GM12878 (cell line): ENCODE results near the gene ROPN1B. TPM values are rescaled to one million over a fixed set of nuclear protein-coding genes. Genes with fewer than 3 reads are reported as not detected.

Experiments
- ATAC-seq: fragments of 200-7000 bp; cut with Tn5 transposase; 3 replicates; pipeline ENCODE4 v1.9.1; 2020; ENCODE audit warnings: mild to moderate bottlenecking, moderate library complexity
- BruUV-seq: library from RNA; stranded (reverse); fragments of 400-500 nt; replicated peaks from 2 replicates; lab custom pipeline; 2021; lab: Mats Ljungman, UMichigan
- CTCF ChIA-PET: fragments of 300-600 bp; sonication (Branson Sonifier 250); formaldehyde crosslinking; extraction: SDS; loops from one replicate; lab custom pipeline; 2021; ENCODE audit warnings: inconsistent platforms; lab: Yijun Ruan, JAX
- POLR2A ChIA-PET: fragments of 350-600 bp; formaldehyde crosslinking; extraction: SDS; loops from one replicate; lab custom pipeline; 2021; ENCODE audit warnings: inconsistent platforms; lab: Charles Lee
- RAD21 ChIA-PET: fragments of 300-600 bp; sonication (Branson Sonifier 250); formaldehyde crosslinking; loops from one replicate; lab custom pipeline; 2023; ENCODE audit warnings: antibody characterized with exemption; ENCODE audit not compliant: unreplicated experiment; lab: Charles Lee
- SMC1A ChIA-PET: fragments of 300-600 bp; sonication (Branson Sonifier 250); formaldehyde crosslinking; loops from one replicate; lab custom pipeline; 2023; ENCODE audit not compliant: unreplicated experiment, uncharacterized antibody; lab: Charles Lee
- DNase-seq: peaks from one replicate; pipeline ENCODE4 v3.0.0-alpha.2; 2011; ENCODE audit warnings: low read depth, low spot score
- FAIRE-seq: peaks from 3 replicates; lab custom pipeline; 2011; peaks lifted over from hg19 to GRCh38; lab: Jason Lieb, UNC
- H2AFZ ChIP-seq: 2 replicates; pipeline ENCODE4 v1.6.0; 2011; ENCODE audit warnings: low read depth, low read length, control low read depth; ENCODE audit not compliant: control insufficient read depth
- H3K27ac ChIP-seq: 2 replicates; pipeline ENCODE4 v1.5.1; 2011; ENCODE audit warnings: control low read depth; ENCODE audit not compliant: control insufficient read depth, insufficient read depth
- H3K27me3 ChIP-seq, 2 experiments: replicated peaks in 1 of 2; 2 replicates each; pipeline versions ENCODE4 v1.6.0 to v1.6.1; 2011; ENCODE audit warnings: low read length in 1 of 2; ENCODE audit not compliant: control insufficient read depth in 2 of 2, insufficient read depth in 2 of 2
- H3K36me3 ChIP-seq, 2 experiments: 2 replicates each; pipeline ENCODE4 v1.5.1; 2011; ENCODE audit warnings: low read length in 1 of 2; ENCODE audit not compliant: control insufficient read depth in 2 of 2, insufficient read depth in 2 of 2
- H3K4me1 ChIP-seq: 2 replicates; pipeline ENCODE4 v1.6.1; 2011; ENCODE audit warnings: mild to moderate bottlenecking, low read length, moderate library complexity, mixed read lengths; ENCODE audit not compliant: control insufficient read depth, insufficient read depth
- H3K4me2 ChIP-seq: 2 replicates; pipeline ENCODE4 v1.6.0; 2011; ENCODE audit warnings: control low read depth; ENCODE audit not compliant: control insufficient read depth, insufficient read depth
- H3K4me3 ChIP-seq: fragments of 200-600 bp; sonication (generic); 2 replicates; pipeline ENCODE4 v1.5.1; 2016
- H3K79me2 ChIP-seq: 2 replicates; pipeline ENCODE4 v1.6.0; 2011; ENCODE audit warnings: low read length; ENCODE audit not compliant: control insufficient read depth, insufficient read depth
- H3K9ac ChIP-seq: 2 replicates; pipeline ENCODE4 v1.8.0; 2011; ENCODE audit warnings: low read length, control low read depth, mixed read lengths; ENCODE audit not compliant: control insufficient read depth, insufficient read depth
- H3K9me3 ChIP-seq: replicated peaks from 3 replicates; pipeline ENCODE4 v1.5.1; 2011; ENCODE audit warnings: mild to moderate bottlenecking, low read length; ENCODE audit not compliant: control insufficient read depth, insufficient read depth
- H4K20me1 ChIP-seq: 2 replicates; pipeline ENCODE4 v1.6.0; 2011; ENCODE audit not compliant: control insufficient read depth, insufficient read depth
- BHLHE40 ChIP-seq, 2 experiments: fragments of 450-650 bp in 1 of 2; IDR thresholded peaks; 2 replicates each; pipeline ENCODE4 v1.6.1; 2011 to 2017; ENCODE audit warnings: low read depth in 2 of 2, borderline replicate concordance in 1 of 2, improper control_type of control experiment in 1 of 2, low read length in 1 of 2, mild to moderate bottlenecking in 1 of 2
- JUND ChIP-seq: IDR thresholded peaks from 2 replicates; pipeline ENCODE4 v1.6.1; 2012; ENCODE audit warnings: low read depth, mild to moderate bottlenecking, low read length, improper control_type of control experiment, moderate library complexity
- MYC ChIP-seq: IDR thresholded peaks from 2 replicates; pipeline ENCODE4 v1.6.1; 2011; ENCODE audit warnings: mild to moderate bottlenecking, low read length, moderate library complexity, inconsistent platforms; ENCODE audit not compliant: insufficient read depth, insufficient replicate concordance, insufficient read length, severe bottlenecking
- WGBS: methylation state at CpG from one replicate; pipeline ENCODE4 v1.1.6; 2016; ENCODE audit warnings: low lambda C conversion rate; ENCODE audit not compliant: insufficient replicate concordance, insufficient coverage; ENCODE audit errors: missing lambda C conversion rate; 5-methylcytosine and 5-hydroxymethylcytosine counted together
- in situ Hi-C: fragments of 300-500 bp; cut with MboI; formaldehyde crosslinking; loops from 9 replicates; pipeline ENCODE4 v1.14.3; 2018; ENCODE audit warnings: mixed read lengths
- intact Hi-C: fragments of 100-400 bp; cut with micrococcal nuclease; formaldehyde crosslinking; loops from one replicate; pipeline ENCODE4 v1.14.2; 2022; ENCODE audit not compliant: unreplicated experiment
- polyA plus RNA-seq, 11 experiments: library from polyadenylated mRNA; depleted of rRNA in 4 of 11; unstranded in 6 of 11; stranded (reverse) in 5 of 11; fragments of >200 nt; fragmentation: Nextera tagmentation in 4 of 11; fragmentation: Illumina TruSeq in 1 of 11; extraction: Ambion mirVana in 4 of 11; extraction: Trizol in 1 of 11; gene quantifications; 1 replicate in 1 of 11; 2 replicates in 10 of 11; pipeline versions ENCODE4 v1.2.1 to v1.2.3, GENCODE V29; 2011 to 2016; ENCODE audit warnings: inconsistent platforms in 2 of 11, missing spikeins in 2 of 11, low read depth in 1 of 11
- total RNA-seq, 4 experiments: library from RNA; depleted of rRNA in 3 of 4; stranded (reverse); fragments of >200 nt in 3 of 4; fragmentation: Illumina TruSeq in 1 of 4; extraction: Trizol in 1 of 4; gene quantifications; 2 replicates each; pipeline versions ENCODE4 v1.2.1 to v1.2.3, GENCODE V29; 2013 to 2021
- TF ChIP-seq, protein P1 (sequence below): fragments of 450-650 bp; IDR thresholded peaks from 2 replicates; pipeline ENCODE4 v1.6.1; 2017; ENCODE audit warnings: antibody characterized with exemption, mild to moderate bottlenecking, moderate library complexity
- TF ChIP-seq, protein P2 (sequence below): IDR thresholded peaks from 2 replicates; pipeline ENCODE4 v1.6.1; 2012; ENCODE audit warnings: low read depth, low read length, improper control_type of control experiment
- TF ChIP-seq, protein P3 (sequence below): fragments of 450-650 bp; IDR thresholded peaks from 2 replicates; pipeline ENCODE4 v1.6.1; 2017; ENCODE audit warnings: mild to moderate bottlenecking, moderate library complexity

Gene ROPN1B
- total and polyA plus RNA-seq, 10 of the 15 experiments (the other 5 are each of a cell fraction or from before 2014, with no cell fraction given), result not detected

GRCh38 chr3:126013751-126014156 lies 44.8 kb downstream of the ROPN1B start:
- Histone ChIP-seq H3K4me3 (no peak overlapping the region), H3K9me3 (no peaks in the 10 kb centered on the region), H3K9ac (no peak overlapping the region), H3K4me2 (no peak overlapping the region), H4K20me1 (no peaks in the 10 kb centered on the region), H3K79me2 (no peaks in the 10 kb centered on the region), H3K27me3 (no peaks in the 10 kb centered on the region), H3K4me1 (no peaks in the 10 kb centered on the region), H3K27ac (no peak overlapping the region), H2AFZ (no peak overlapping the region), H3K36me3 (no peaks in the 10 kb centered on the region; a peak in 1 of 4 replicates)
- ChIA-PET RAD21 (no interaction called here), POLR2A (no interaction called here), SMC1A (no interaction called here), CTCF (no interaction called here)
- intact Hi-C loops (no loop called here), in situ Hi-C loops (no loop called here)
- TF ChIP-seq, protein P1, sequence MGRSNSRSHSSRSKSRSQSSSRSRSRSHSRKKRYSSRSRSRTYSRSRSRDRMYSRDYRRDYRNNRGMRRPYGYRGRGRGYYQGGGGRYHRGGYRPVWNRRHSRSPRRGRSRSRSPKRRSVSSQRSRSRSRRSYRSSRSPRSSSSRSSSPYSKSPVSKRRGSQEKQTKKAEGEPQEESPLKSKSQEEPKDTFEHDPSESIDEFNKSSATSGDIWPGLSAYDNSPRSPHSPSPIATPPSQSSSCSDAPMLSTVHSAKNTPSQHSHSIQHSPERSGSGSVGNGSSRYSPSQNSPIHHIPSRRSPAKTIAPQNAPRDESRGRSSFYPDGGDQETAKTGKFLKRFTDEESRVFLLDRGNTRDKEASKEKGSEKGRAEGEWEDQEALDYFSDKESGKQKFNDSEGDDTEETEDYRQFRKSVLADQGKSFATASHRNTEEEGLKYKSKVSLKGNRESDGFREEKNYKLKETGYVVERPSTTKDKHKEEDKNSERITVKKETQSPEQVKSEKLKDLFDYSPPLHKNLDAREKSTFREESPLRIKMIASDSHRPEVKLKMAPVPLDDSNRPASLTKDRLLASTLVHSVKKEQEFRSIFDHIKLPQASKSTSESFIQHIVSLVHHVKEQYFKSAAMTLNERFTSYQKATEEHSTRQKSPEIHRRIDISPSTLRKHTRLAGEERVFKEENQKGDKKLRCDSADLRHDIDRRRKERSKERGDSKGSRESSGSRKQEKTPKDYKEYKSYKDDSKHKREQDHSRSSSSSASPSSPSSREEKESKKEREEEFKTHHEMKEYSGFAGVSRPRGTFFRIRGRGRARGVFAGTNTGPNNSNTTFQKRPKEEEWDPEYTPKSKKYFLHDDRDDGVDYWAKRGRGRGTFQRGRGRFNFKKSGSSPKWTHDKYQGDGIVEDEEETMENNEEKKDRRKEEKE, result no peak
- TF ChIP-seq BHLHE40 (IDR thresholded peaks at IDR 0.05; ENCODE audit: borderline replicate concordance in 1 of 2, low read depth in 2 of 2, low read length in 1 of 2) (no peak), MYC (no peak), JUND (no peak)
- TF ChIP-seq, protein P2, sequence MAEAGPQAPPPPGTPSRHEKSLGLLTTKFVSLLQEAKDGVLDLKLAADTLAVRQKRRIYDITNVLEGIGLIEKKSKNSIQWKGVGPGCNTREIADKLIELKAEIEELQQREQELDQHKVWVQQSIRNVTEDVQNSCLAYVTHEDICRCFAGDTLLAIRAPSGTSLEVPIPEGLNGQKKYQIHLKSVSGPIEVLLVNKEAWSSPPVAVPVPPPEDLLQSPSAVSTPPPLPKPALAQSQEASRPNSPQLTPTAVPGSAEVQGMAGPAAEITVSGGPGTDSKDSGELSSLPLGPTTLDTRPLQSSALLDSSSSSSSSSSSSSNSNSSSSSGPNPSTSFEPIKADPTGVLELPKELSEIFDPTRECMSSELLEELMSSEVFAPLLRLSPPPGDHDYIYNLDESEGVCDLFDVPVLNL, result no peak
- TF ChIP-seq, protein P3, sequence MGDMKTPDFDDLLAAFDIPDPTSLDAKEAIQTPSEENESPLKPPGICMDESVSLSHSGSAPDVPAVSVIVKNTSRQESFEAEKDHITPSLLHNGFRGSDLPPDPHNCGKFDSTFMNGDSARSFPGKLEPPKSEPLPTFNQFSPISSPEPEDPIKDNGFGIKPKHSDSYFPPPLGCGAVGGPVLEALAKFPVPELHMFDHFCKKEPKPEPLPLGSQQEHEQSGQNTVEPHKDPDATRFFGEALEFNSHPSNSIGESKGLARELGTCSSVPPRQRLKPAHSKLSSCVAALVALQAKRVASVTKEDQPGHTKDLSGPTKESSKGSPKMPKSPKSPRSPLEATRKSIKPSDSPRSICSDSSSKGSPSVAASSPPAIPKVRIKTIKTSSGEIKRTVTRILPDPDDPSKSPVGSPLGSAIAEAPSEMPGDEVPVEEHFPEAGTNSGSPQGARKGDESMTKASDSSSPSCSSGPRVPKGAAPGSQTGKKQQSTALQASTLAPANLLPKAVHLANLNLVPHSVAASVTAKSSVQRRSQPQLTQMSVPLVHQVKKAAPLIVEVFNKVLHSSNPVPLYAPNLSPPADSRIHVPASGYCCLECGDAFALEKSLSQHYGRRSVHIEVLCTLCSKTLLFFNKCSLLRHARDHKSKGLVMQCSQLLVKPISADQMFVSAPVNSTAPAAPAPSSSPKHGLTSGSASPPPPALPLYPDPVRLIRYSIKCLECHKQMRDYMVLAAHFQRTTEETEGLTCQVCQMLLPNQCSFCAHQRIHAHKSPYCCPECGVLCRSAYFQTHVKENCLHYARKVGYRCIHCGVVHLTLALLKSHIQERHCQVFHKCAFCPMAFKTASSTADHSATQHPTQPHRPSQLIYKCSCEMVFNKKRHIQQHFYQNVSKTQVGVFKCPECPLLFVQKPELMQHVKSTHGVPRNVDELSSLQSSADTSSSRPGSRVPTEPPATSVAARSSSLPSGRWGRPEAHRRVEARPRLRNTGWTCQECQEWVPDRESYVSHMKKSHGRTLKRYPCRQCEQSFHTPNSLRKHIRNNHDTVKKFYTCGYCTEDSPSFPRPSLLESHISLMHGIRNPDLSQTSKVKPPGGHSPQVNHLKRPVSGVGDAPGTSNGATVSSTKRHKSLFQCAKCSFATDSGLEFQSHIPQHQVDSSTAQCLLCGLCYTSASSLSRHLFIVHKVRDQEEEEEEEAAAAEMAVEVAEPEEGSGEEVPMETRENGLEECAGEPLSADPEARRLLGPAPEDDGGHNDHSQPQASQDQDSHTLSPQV, result no peak
- no TSS peak for BruUV-seq
- FAIRE-seq, result no peak
- WGBS, result 90% methylated on average over 8 of the region's 8 CpGs
- ATAC-seq, result no peak
- no peak for DNase-seq
